Psoas muscle (tissue), 8 donors: ENCODE results near the gene ETFA. TPM values are rescaled to one million over a fixed set of nuclear protein-coding genes. Genes with fewer than 3 reads are reported as not detected.
"Not testable (repeated sequence)": the region's sequence is repeated elsewhere in the genome, so short reads cannot be mapped to it uniquely, and the experiment has no call there.

ENCODE experiments used
- ATAC-seq, 4 donors: fragments of 200-7000 bp; cut with Tn5 transposase; one replicate each; pipeline ENCODE4 v1.9.1; 2020; ENCODE audit warnings: moderate library complexity in 3 of 4, mild to moderate bottlenecking in 2 of 4
- DNase-seq, 2 donors: peaks; one replicate each; pipeline ENCODE4 v3.0.0-alpha.2; 2020
- H3K27ac ChIP-seq: fragments of 200-600 bp; one replicate; pipeline ENCODE4 v1.8.0; 2022
- H3K27me3 ChIP-seq, 3 donors: fragments of 200-600 bp in 1 of 3; one replicate each; pipeline versions ENCODE4 v1.6.1 to v1.8.0; 2013 to 2022; ENCODE audit warnings: low read length in 2 of 3, mild to moderate bottlenecking in 2 of 3, moderate library complexity in 1 of 3; ENCODE audit not compliant: insufficient read depth in 3 of 3
- H3K36me3 ChIP-seq, 2 donors: fragments of 200-600 bp in 1 of 2; one replicate each; pipeline versions ENCODE4 v1.6.1 to v1.8.0; 2013 to 2022; ENCODE audit warnings: low read depth in 1 of 2, mild to moderate bottlenecking in 1 of 2, moderate library complexity in 1 of 2; ENCODE audit not compliant: insufficient read depth in 1 of 2
- H3K4me1 ChIP-seq: fragments of 200-600 bp; one replicate; pipeline ENCODE4 v1.8.0; 2022
- H3K4me3 ChIP-seq: fragments of 200-600 bp; one replicate; pipeline ENCODE4 v1.8.0; 2022; ENCODE audit warnings: mild to moderate bottlenecking
- H3K9me3 ChIP-seq: fragments of 200-600 bp; one replicate; pipeline ENCODE4 v1.8.0; 2022
- CTCF ChIP-seq: fragments of 200-600 bp; IDR thresholded peaks from one replicate; pipeline ENCODE4 v1.8.0; 2022; ENCODE audit warnings: antibody characterized with exemption
- WGBS, 3 donors: extraction: QIAGEN DNeasy Blood & Tissue Kit; methylation state at CpG; one replicate each; pipeline versions ENCODE4 v1.1.6 to v1.1.7; 2013; 5-methylcytosine and 5-hydroxymethylcytosine counted together
- intact Hi-C, 2 donors: fragments of 100-400 bp; cut with DNase I; formaldehyde crosslinking; loops; one replicate each; pipeline versions ENCODE4 v1.11.0 to v1.14.2; 2022
- polyA plus RNA-seq, 3 donors: library from polyadenylated mRNA; stranded (reverse); fragments of 200-250 nt; gene quantifications; one replicate each; pipeline ENCODE4 v1.2.3, GENCODE V29; 2013
- total RNA-seq, 4 donors: library from RNA; stranded (reverse); fragmentation: NEBNext Ultra II Directional in 2 of 4; extraction: Animal tissue kit (Norgen Biotek cat#: 25700) in 2 of 4; gene quantifications; one replicate each; pipeline versions ENCODE4 v1.2.1 to v1.2.4, GENCODE V29; 2021 to 2023
- donor health status: healthy with polysubstance abuse.
- donor health status: DM: no; HTN: no; CAD: no; lungs with moderate emphysema.
- donor health status: Bipolar disorder and iron deficiency.
- donor health status: healthy.
- donor health status: DM: yes; HTN: yes; CAD: no.
- donor health status: DM: no; HTN: no; CAD: no.
- donor health status: DM: no; HTN: no; CAD: no.
- donor health status: DM: yes; HTN: yes; CAD: no.

ETFA gene
- total and polyA plus RNA-seq, 7 donors = 257 to 368 (median 276) TPM

GRCh38 chr15:76321171-76321570 is 9.9 kb upstream of the ETFA start:
- DNase-seq (no peak), ATAC-seq (no peak)
- H3K4me3 ChIP-seq = no peak overlapping the region
- WGBS, 3 donors = 50 to 61% (median 56%) methylated on average over 10 of the region's 10 CpGs
- no peak for TF ChIP-seq CTCF
- intact Hi-C loops = no loop called here
- no peaks in the 10 kb centered on the region for H3K4me1 ChIP-seq
- no peaks in the 10 kb centered on the region for H3K27me3 ChIP-seq
- no peaks in the 10 kb centered on the region for H3K9me3 ChIP-seq
- H3K27ac ChIP-seq = no peak overlapping the region
- no peaks in the 10 kb centered on the region for H3K36me3 ChIP-seq

GRCh38 chr15:76320012-76320411 is 8.7 kb upstream of the ETFA start:
- 86 to 91% (median 90%) methylated on average over 6 of the region's 6 CpGs for WGBS, 3 donors
- Histone ChIP-seq H3K4me1 (no peaks in the 10 kb centered on the region), H3K27me3 (no peaks in the 10 kb centered on the region), H3K4me3 (no peak overlapping the region), H3K36me3 (no peaks in the 10 kb centered on the region), H3K27ac (no peak overlapping the region), H3K9me3 (no peaks in the 10 kb centered on the region)
- intact Hi-C loops = no loop called here
- DNase-seq (no peak), ATAC-seq (no peak)
- no peak for TF ChIP-seq CTCF

- no peak overlapping the region for H3K27ac ChIP-seq
- H3K9me3 ChIP-seq = no peaks in the 10 kb centered on the region
- intact Hi-C loops = loop anchor here in 1 of 2 donors (5.0 kb wide), 1 partner anchor 116 kb away; no protein-coding TSS in a partner anchor
- no peak for TF ChIP-seq CTCF
- no peak for ATAC-seq
- no peaks in the 10 kb centered on the region for H3K36me3 ChIP-seq
- 74 to 81% (median 74%) methylated on average over 5 of the region's 5 CpGs for WGBS, 3 donors
- no peaks in the 10 kb centered on the region for H3K27me3 ChIP-seq
- H3K4me1 ChIP-seq = peaks cover 6% of the 10 kb centered on the region
- no peak for DNase-seq
- H3K4me3 ChIP-seq = no peak overlapping the region
These were observed 2.5 kb upstream of the ETFA start for GRCh38 chr15:76313731-76314130.

GRCh38 chr15:76313175-76313567 is 1.9 kb upstream of the ETFA start:
- H3K36me3 ChIP-seq, H3K4me3 ChIP-seq, H3K27me3 ChIP-seq, H3K27ac ChIP-seq, ATAC-seq, DNase-seq, H3K4me1 ChIP-seq, H3K9me3 ChIP-seq: not testable (repeated sequence)
- intact Hi-C loops = loop anchor here in 1 of 2 donors (5.0 kb wide), 1 partner anchor 116 kb away; no protein-coding TSS in a partner anchor
- 88 to 90% (median 89%) methylated on average over 4 of the region's 4 CpGs for WGBS, 3 donors

- H3K9me3 ChIP-seq = no peaks in the 10 kb centered on the region
- ATAC-seq = no peak
- H3K36me3 ChIP-seq = no peaks in the 10 kb centered on the region
These were observed 1.4 kb upstream of the ETFA start for GRCh38 chr15:76312540-76313174.

More at GRCh38 chr15:76312540-76313174, 1.4 kb upstream of the ETFA start:
- TF ChIP-seq CTCF = no peak
- intact Hi-C loops = loop anchor here in 1 of 2 donors (5.0 kb wide), 1 partner anchor 115 kb away; no protein-coding TSS in a partner anchor
- no peaks in the 10 kb centered on the region for H3K27me3 ChIP-seq
- H3K4me3 ChIP-seq = no peak overlapping the region
- DNase-seq = no peak
- H3K4me1 ChIP-seq = peaks cover 6% of the 10 kb centered on the region
- 67 to 75% (median 68%) methylated on average over 7 of the region's 7 CpGs for WGBS, 3 donors
- H3K27ac ChIP-seq = no peak overlapping the region
